Kidney glomerular epithelial cell (primary cell): ENCODE results near the gene STN1.

Source experiments
- DNase-seq: peaks from one replicate; lab custom pipeline; 2025; lab: John Stamatoyannopoulos, UW

The STN1 gene

DNA sequence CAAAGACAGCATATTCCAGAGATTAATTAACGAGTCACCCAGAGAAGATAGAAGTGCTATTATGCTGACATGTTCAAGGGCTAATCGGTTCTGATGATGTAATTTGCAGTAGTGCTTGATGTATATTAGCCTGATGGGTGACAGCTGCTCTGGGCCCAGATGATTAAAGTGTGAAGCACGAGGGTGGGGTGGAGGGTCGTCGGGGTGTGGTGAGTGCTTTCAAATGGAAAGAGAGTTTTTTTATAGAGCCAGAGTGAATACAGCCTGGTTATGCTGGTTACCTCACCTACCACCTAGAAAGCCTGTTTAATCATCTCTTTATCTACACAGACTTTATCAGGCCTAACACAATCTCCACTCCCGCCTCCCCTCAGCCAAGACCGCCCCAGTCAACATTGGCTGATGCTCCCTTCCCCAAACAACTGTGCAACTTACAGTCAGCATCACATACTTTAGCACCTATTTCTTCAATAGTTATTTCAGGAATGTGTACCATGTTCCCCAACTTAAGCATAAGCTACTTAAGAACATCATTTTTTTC, 11.5 kb upstream of the STN1 start:
- no peak for DNase-seq

DNA sequence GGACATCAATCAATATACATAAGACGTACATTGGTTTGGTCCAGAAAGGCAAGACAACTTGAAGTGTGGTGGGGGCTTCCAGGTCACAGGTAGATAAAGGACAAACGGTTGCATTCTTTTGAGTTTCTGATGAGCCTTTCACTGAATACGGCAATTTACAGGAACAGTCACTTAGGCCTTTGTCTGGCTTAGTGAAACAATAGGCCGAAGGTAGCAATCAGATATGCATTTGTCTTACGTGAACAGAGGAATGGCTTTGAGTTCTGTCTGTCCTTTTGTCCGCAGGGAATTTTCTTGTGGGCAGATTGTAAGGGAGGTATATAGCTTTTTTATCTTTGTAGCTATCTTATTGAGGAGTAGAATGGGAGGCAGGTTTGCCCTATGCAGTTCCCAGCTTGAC, 10.8 kb upstream of the STN1 start:
- no peak for DNase-seq

DNA sequence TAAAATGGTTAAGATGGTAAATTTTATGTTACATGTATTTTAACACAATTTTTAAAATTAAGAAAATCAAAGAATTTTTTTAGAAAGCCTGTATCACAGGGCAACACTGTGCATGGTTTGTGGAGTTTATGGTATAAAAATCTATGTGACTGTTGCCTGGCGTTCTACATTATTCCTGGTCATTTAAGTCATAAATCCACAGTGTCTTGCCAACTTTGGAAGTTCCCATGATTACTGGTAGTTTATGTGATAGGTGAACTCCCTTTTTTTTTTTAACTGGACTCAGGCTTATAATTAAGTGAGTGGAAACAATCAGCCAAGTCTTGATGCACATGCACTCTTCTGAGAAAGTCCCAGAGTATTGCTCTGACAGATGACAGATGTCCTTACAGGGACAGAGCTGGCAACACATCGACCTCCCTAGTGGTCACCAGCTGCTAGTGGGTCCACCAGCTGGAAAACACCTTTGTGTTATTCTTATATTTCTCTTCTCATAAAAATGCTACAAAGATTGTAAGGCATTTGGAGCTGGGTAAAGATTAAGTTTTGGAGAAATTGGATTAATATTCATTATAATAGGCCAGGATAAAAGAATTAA, 8.8 kb upstream of the STN1 start:
- no peak for DNase-seq

DNA sequence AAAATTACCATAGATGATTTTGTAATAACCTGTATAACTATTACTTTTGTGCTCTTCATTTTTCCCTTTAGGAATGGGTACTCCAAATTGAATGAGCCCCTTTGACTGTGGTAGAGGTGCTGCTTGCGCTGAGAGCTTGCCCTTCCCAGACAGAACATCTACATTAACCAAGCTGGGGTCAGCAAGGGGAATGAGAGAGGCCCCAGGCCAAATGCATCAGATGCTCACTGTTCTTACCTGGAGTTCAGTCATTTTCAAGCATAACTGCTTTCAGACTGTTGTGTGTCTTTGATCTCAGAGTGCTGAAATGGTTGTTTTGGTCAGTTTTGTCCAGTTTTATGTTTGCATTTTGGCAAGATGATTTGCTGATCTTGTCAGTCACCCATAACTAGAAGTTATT, 7.6 kb upstream of the STN1 start:
- DNase-seq = no peak

DNA sequence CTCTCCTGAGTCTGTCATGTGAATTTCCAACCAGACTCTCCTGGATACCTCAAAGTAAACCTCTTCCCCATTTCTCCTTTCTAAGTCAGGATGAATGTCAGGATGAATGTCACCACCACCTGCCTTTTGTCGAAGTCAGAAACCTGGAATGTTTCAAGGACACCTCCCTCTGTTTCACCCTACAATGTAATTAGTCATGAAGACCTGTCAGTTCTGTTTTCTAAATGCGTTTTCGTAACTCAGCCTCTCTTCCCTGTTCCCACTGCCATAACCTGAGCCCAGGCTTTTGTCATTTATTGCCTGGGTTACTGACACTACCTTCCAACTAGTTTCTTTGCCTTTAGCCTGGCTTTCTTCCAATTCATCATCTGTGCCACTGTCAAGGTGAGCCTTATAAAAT, 5.5 kb upstream of the STN1 start:
- DNase-seq = no peak

DNA sequence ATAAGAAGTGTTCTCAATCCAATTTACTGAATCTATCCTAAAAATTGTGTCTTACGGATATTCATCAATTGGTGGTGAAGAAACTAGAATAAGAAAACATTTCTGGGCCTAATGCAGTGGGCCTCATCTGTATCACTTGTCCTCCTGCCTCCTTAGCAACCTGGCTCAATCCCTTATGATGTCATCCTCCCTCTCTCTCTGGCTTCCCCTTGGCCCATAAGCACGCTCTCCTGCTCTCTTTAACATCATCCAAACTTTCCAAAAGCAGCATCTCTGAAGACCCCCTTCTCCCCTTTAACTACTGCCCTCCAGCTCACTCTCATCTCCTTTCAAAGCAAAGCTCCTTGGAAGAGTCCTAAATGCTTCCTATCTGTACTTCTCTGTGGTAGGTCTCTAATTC, 4.7 kb upstream of the STN1 start:
- DNase-seq = no peak

DNA sequence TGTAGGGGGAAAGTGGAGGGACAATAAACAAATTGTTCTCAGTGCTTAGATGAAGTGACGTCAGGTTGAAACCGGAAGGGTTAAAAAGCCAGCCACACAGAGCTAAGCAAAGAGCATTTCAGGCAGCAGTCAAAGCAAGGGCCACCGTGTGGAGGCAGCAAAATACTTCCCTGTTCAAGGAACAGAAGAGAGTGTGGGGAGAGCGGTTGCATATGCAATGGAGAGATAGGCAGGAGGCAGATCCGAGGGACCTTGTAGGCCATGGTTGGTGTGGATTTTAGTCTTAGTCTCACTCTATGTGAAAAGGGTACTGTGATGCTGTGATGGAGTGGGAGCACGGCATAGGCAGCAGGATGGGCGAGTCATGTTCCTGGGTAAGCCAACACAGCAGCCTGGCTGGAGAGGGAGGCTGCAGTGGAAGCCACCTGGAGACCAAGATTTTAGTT, 3.8 kb upstream of the STN1 start:
- DNase-seq = no peak

DNA sequence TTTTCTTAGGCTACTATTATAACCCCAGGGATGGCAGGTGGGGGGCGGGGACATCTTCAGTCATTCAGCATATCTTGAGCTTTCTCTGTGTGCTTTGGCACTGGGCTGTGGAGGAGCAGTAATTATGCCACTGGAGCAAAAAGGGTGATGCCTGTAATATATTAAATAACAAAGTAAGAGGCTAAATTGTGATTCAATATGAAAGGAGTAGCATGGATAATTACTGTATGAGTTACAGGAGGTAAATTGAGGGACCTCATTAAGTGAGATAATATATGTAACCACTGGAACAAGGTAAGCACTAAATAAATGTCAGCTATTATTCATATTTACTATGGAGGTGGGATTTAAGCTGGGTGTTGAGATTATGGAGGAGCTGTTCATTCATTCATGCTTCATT, 3.3 kb upstream of the STN1 start:
- DNase-seq = no peak

DNA sequence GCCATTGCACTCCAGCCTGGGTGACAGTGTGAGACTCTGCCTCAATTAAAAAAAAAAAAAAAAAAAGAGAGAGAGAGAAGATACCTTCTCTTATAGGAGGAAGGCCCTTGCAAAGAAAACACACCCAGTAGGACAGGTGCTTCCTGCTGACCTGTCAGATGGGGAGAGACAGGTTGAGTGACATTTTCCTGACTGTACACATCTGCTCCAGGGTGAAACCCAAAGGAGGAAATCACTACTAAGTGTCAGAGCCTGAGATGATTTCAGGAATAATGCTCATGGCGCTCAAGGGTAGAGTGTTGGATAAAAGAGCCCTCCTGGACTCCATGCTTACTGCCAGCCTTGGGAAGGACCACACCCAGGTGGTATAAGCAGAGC, 1.7 kb upstream of the STN1 start:
- DNase-seq = no peak

DNA sequence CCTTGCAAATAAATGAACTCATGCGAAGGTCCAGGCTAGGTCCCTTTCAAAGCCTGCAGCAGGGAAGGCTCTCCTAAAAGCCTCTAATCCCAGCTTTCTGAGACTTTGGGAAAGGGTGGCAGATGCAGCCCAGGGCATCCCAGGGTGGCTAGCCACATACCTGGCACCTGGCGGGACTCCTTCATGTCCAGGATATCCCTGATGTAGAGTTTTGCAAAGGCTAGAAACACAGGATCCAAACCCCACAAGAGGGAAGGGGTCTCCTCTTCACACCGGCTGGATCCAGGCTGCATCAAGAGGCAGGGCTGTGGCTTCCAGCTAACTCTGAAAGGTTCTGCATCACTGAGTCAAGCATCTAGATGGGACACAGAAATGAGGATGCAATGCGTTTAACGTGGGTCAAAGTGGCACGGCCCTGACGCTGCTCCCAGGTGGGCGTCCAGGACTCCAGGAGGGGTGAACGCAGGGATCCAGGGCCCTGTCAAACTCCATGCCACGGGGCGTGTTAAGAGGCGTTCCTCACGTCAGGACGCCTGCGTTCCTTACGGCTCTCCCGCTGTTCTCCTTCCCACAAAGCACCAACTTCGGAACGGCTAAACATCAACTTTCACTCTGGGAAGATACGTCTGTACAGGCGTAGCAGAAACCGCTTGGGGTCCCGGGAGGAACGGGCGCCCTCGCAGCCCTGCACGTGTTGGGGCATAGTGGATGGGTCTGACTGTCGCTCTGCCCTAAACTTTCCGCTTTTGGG, 507 bp downstream of the STN1 start:
- no peak for DNase-seq

DNA sequence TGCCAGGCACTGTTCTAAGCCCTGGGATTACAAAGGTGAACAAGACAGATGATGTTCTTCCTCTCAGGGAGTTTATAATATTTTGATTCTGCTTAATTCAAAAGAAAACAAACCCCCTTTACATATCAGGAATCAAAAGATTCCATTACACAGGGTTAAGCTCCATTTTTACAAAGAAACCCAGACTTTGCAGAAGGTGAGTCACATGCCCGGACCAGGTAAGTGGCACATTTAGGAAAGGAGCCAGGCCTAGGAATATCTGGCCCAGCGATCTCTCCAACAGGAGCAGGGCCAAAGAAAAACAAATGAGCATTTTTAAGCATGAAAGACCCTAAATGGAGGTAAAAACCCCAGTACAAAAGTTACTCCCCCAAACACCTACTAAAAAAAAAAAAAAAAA, 1.1 kb downstream of the STN1 start:
- DNase-seq = no peak

DNA sequence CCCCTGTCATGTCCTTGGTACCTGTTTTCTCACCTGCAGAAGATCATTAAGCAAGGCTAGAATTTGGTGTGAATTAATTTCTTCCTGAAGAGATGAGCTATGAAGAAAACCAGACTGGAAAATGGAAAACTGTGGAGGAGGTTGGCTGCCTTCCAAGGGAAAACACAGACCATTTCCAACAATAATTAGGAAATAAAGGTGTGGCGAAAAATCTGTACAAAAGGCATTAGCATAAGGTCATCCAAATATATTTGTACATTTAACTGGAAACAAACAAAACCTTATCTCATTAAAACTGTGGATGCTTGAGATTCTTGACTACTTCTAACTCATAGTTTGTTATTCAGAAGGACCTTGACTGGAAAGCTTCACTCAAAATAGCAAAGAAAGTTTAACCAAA, 1.7 kb downstream of the STN1 start:
- DNase-seq = no peak

DNA sequence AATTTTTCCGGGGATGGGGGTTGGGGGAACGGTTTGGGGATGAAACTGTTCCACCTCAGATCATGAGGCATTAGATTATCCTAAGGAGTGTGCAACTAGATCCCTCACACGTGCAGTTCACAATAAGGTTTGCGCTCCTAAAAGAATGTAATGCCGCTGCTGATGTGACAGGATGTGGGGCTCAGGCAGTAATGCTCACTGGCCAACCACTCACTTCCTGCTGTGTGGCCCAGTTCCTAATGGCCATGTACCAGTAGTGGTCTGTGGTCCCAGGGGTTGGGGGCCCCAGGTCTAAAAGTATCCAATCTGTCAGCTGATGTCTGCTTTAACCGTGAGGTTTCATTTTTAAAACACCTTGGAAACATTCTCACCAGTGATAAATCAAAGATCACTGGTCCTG, 2.2 kb downstream of the STN1 start:
- no peak for DNase-seq

DNA sequence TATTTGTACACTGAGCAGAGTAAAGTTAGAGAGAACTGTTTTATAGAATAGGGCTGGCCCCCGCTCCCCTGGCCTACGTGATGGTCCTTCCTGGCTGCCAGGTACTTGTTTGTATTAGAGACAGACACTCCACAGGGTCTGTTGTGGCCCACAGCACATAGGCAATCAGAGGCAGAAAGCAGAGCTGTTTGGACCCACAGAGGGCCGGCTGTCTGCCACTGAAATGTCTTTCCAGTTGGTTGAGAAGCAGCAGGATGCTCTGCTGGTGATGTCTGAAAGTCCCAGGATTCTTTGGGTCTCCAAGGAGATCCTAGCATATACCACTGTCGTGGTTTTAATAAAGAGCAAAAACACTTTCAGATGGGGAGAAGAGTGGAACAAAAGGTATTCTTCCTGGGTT, 5.2 kb downstream of the STN1 start:
- DNase-seq = no peak

DNA sequence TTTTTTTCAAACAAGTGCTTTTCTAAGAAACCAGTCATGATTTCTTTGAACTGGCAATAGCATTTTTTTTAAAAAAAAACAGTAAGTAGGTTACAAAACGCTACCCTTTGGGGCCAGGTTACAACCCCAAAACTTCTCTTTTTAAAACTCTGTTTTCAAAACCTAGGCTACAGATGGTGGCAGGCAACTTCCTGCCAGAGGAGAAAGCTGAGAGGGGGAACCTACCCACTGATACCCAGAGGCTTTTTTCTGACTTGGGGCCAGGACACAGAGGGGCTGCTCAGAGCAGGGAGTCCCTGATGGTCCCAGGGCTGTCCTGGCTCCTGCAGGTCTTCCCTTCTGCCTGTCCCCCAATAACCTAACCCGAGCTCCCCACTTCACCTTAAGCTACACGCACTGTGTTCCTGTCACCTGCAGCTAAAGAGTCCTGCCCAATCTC, 6.9 kb downstream of the STN1 start:
- DNase-seq = no peak

DNA sequence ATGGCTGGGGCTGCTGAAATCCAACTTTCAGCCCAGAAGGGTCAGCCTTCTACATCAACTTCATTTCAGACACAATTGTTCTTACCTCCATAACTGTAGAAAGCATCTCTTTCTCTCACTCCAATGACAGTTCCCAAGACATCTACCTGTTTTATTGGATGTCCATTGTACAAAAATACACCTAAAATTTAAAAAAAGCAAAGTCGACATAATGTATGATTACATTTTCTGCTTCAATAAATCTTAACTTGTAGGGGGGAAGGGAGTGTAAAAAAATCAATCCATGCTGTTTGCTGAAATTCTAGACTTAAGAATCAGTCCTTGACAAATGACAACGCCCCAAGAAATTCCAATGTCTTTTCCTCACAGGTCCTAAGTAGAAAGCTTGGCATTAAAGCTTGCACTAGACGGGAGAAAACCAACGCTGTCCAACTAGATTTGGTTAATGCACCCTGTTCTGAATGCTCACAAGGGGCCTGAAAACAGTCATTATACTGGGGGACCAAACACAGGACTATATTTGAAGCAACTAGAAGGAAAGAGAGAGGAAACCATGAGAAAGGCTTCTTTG, 7.5 kb downstream of the STN1 start:
- no peak for DNase-seq

DNA sequence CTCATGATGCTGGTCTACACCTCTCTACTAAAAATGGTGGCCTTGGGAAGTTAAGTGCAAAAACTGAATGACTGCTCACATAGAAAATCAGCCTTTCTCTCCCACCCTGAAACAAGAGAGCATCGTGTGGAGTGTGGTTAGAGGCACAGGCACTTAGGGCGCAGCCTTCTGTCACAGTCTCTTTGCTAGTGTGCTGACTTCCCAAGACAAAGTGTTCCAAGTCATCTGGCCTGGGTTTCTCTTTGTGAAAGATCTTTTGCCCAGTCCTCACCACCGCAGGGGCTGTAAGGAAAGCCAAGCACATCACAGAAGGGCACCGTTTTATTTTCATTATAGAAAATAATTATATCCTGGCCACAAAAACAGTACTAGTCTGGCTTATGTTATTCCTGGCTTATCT, 12.5 kb downstream of the STN1 start:
- DNase-seq = no peak

DNA sequence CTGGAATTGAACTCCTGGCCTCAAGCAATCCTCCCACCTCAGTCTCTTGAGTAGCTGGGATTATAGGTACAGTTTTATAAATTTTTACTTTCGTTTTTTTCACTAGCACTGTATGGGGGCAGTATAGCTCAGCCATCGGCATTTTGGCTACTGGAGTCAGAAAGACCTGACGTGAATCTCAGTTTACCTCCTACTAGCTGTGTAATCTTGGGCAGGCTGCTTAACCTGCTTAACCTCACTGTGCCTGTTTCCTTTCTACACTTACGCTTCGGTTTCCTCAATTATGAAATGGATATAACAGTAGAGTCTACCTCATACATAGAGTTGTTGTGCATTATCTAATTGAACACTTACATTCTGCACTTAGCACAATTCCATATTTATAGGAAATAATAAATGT, 16.7 kb downstream of the STN1 start:
- DNase-seq = no peak

DNA sequence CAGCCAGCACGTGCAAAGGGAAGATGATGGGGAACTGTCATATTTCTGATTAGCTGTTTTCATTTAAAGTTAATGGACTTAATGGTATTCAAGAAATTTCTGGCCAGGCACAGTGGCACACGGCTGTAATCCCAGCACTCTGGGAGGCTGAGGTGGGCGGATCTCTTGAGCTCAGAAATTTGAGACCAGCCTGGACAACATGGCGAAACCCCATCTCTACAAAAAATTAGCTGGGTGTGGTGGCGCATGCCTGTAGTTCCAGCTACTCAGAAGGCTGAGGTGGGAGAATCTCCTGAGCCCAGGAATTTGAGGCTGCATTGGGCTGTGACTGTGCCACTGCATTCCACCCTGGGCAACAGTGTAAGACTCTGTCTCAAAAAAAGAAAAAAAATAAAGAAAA, 18.7 kb downstream of the STN1 start:
- no peak for DNase-seq

DNA sequence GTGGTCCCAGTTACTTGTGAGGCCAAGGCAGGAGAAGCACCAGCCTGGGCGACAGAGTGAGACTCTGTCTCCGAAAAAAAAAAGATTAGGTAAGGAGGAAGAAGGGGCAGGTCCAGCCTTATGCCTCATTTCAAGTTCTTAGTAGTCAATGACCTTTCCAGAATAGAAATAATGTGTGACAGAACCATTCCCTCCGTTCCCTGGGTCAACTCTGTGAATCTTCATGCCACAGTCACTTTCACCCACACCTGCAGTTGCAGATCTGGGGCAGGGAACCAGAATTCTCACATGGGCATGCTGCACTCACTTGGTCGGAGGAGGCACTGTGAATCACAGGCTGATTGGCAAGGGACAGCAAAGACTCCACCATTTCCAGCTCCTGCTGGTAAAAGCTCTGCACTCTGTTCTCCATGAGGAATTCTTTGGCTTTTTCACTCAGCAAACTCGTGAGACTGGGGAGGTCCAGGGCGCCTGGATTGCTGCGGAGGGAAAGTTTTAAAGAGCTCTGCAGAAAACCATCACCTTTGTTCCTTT, 20.7 kb downstream of the STN1 start:
- DNase-seq = no peak

DNA sequence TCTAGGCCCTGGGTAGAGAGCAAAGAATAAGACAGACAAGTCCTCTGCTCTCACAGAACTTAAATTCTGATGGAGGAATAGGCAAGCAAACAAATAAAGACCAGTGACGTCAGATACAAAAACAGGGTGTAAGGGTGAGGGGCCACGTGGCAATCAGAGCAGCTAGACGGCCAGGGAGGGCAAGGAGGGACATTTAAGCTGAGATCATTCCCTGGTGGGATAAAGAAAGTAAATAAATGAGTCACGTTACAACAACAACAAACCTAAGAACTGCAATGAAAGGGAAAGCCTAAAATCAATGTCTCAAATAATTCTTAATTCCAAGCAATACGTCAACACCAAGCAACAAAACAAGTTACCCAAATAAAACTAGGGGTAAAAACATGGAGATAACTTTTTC, 21.8 kb downstream of the STN1 start:
- DNase-seq = no peak

DNA sequence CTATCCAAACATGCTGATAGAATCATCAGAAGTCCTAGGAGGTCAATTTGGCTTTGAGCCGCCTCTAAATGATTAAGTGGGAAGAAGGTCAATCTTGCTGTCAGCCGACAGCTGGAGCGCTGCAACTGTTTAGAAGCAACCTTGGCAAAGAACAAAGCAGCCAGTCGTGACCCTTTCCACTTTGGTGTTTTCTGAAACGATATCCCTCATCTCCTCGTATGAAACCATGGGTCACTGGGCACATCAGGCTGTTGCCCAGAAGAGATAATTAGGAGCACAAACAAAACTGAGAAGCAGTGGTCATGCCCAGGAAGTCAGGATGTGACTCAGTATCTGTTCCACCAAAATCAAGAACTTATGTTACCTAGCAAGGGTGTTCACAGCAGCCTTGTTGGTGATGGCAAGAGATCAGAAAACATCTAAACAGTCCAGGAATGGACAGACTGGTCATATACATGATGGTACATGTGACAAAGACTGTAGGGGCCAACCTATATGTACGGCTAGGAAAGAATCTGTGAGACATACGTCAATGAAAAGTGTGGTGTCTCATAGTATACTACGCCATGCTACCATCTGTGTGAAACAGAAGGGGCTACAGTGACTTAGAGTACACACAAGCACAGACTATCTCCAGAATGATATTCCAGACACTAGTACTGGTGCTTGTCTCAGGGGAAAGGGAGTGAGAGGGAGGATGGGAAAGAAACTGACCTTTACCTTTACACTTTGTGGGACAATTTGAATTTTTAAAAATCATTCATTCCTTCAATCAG, 22.4 kb downstream of the STN1 start:
- peak; percentile 67 for DNase-seq
